ENCODE results near the gene DGKH. TPM values are rescaled to one million over a fixed set of nuclear protein-coding genes. Genes with fewer than 3 reads are reported as not detected.

DGKH gene
- total RNA-seq, 2 donors from 2014 or later, result 4.6 to 8.9 TPM

DNA sequence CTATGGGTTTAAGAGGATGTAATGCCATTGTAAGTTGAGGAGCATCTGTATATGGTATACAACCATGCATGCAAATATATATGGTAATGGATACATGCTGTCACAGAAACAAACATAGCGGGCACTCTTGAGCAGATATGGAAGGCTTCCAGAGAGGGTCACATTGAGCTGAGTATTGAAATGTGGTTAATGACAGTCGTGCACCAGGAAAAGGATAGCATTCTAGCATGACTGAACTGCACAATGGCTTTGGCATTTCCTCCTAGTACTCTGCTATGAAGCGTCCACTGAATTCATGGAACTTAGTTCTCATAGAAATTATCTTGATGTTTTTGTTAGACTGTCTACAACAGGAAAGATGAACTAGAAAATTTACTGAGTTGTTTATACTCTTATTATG, 25.2 kb downstream of the DGKH start:
- DNase-seq (ENCODE audit: low spot score), result no peak
- 81% methylated on average over 3 of the region's 3 CpGs for WGBS
- Histone ChIP-seq H3K4me3 (no peak overlapping the region), H3K36me3 (no peaks in the 10 kb centered on the region), H3K27me3 (replicated peaks; ENCODE audit: insufficient read depth) (no peaks in the 10 kb centered on the region), H3K27ac (no peak overlapping the region), H3K9me3 (no peaks in the 10 kb centered on the region), H3K4me1 (replicated peaks) (no peaks in the 10 kb centered on the region)
- TF ChIP-seq, protein P1, sequence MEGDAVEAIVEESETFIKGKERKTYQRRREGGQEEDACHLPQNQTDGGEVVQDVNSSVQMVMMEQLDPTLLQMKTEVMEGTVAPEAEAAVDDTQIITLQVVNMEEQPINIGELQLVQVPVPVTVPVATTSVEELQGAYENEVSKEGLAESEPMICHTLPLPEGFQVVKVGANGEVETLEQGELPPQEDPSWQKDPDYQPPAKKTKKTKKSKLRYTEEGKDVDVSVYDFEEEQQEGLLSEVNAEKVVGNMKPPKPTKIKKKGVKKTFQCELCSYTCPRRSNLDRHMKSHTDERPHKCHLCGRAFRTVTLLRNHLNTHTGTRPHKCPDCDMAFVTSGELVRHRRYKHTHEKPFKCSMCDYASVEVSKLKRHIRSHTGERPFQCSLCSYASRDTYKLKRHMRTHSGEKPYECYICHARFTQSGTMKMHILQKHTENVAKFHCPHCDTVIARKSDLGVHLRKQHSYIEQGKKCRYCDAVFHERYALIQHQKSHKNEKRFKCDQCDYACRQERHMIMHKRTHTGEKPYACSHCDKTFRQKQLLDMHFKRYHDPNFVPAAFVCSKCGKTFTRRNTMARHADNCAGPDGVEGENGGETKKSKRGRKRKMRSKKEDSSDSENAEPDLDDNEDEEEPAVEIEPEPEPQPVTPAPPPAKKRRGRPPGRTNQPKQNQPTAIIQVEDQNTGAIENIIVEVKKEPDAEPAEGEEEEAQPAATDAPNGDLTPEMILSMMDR (IDR thresholded peaks at IDR 0.05), result no peak
- no peak for TF ChIP-seq POLR2AphosphoS5 (IDR thresholded peaks at IDR 0.05)
- no peak for TF ChIP-seq POLR2A (IDR thresholded peaks at IDR 0.05)
- intact Hi-C loops (cut with DNase I), result no loop called here

- TF ChIP-seq, protein P1 (IDR thresholded peaks at IDR 0.05), result no peak
- TF ChIP-seq POLR2AphosphoS5 (IDR thresholded peaks at IDR 0.05), result no peak
- TF ChIP-seq POLR2A (IDR thresholded peaks at IDR 0.05), result no peak
- Histone ChIP-seq H3K9me3 (no peaks in the 10 kb centered on the region), H3K4me1 (replicated peaks) (no peaks in the 10 kb centered on the region), H3K27me3 (replicated peaks; ENCODE audit: insufficient read depth) (no peaks in the 10 kb centered on the region), H3K36me3 (no peaks in the 10 kb centered on the region), H3K27ac (no peak overlapping the region), H3K4me3 (no peak overlapping the region)
- intact Hi-C loops (cut with DNase I), result no loop called here
- DNase-seq (ENCODE audit: low spot score), result no peak
Measured at GRCh38 chr13:42075517-42075916, 27.1 kb downstream of the DGKH start.

DNA sequence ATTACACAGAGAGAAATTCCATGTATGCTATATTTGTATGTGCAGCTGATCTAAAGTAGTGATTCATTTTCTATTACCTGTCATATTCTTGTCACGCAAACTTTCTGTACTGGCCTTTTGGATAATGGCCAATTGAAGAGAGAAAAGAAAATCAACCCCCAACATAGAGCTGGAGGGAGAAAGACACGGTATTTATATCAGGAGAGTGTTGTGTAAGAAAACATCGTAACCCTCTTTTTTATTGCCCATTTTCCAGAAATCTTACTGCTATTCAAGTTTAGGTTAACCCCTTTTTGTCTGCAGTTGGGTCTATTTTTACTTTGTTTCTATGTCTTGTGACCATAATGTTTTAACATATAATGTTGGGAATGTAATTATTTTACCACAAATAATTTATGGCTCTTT, 27.9 kb downstream of the DGKH start:
- H3K36me3 ChIP-seq, result no peaks in the 10 kb centered on the region
- no peak overlapping the region for H3K27ac ChIP-seq
- H3K27me3 ChIP-seq (replicated peaks; ENCODE audit: insufficient read depth), result no peaks in the 10 kb centered on the region
- no peak for TF ChIP-seq POLR2A (IDR thresholded peaks at IDR 0.05)
- TF ChIP-seq, protein P1 (IDR thresholded peaks at IDR 0.05), result no peak
- no peak for TF ChIP-seq POLR2AphosphoS5 (IDR thresholded peaks at IDR 0.05)
- H3K4me1 ChIP-seq (replicated peaks), result no peaks in the 10 kb centered on the region
- DNase-seq (ENCODE audit: low spot score), result no peak
- no peaks in the 10 kb centered on the region for H3K9me3 ChIP-seq
- intact Hi-C loops (cut with DNase I), result no loop called here
- 30% methylated on average over 3 of the region's 3 CpGs for WGBS
- H3K4me3 ChIP-seq, result no peak overlapping the region

DNA sequence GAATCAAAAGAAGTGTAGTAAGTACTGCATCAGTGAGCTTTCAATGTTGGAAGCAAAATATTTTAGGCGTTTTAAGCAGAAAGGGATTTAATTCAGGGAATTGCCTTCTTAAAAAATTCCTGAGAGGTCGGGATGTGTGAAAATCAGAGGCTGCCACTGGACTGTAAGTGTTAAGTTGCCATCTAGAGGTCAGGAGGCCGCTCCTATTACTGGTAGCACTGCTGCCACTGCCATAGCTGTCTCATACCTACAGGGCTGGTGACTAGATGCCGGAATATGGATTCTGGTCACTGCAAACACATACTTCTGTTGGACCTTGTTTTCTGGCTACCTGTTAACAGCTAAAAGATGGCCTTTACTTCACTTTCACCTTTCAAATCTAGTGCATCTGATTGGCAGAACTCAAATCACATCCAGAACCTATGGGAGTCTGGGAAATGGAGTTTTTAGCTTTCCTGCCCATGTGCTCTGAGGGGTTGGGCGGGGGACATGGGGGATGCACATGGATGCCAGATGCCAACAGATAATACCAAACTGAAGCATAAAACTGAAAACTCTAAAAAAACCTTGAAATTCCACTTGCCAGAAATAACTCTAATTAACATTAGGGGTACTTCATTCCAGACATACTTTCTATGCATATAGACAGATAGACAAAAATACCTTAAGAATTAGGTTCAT, 29.8 kb downstream of the DGKH start:
- Histone ChIP-seq H3K9me3 (no peaks in the 10 kb centered on the region), H3K27ac (no peak overlapping the region), H3K4me1 (replicated peaks) (no peaks in the 10 kb centered on the region), H3K36me3 (no peaks in the 10 kb centered on the region), H3K4me3 (no peak overlapping the region), H3K27me3 (replicated peaks; ENCODE audit: insufficient read depth) (no peaks in the 10 kb centered on the region)
- TF ChIP-seq POLR2A (IDR thresholded peaks at IDR 0.05) (no peak), POLR2AphosphoS5 (IDR thresholded peaks at IDR 0.05) (no peak)
- TF ChIP-seq, protein P1 (IDR thresholded peaks at IDR 0.05), result no peak
- intact Hi-C loops (cut with DNase I), result no loop called here
- WGBS, result 89% methylated on average over 5 of the region's 5 CpGs
- no peak for DNase-seq (ENCODE audit: low spot score)

GRCh38 chr13:42083138-42083770, 34.8 kb downstream of the DGKH start:
- Histone ChIP-seq H3K27me3 (replicated peaks; ENCODE audit: insufficient read depth) (no peaks in the 10 kb centered on the region), H3K4me3 (no peak overlapping the region), H3K9me3 (no peaks in the 10 kb centered on the region), H3K4me1 (replicated peaks) (no peaks in the 10 kb centered on the region), H3K36me3 (no peaks in the 10 kb centered on the region), H3K27ac (no peak overlapping the region)
- DNase-seq (ENCODE audit: low spot score), result no peak
- 92% methylated on average over 16 of the region's 16 CpGs for WGBS
- TF ChIP-seq, protein P1 (IDR thresholded peaks at IDR 0.05), result no peak
- TF ChIP-seq POLR2AphosphoS5 (IDR thresholded peaks at IDR 0.05) (no peak), POLR2A (IDR thresholded peaks at IDR 0.05) (no peak)
- intact Hi-C loops (cut with DNase I), result no loop called here

Data from prostate gland (tissue), 2 donors.